LNCAP (cell line): Measurements from ENCODE around the gene CEP290.

Experiments
- CTCF ChIP-seq: fragments of 450-650 bp; IDR thresholded peaks from 2 replicates; pipeline ENCODE4 v1.5.1; 2017; ENCODE audit warnings: mild to moderate bottlenecking

Gene CEP290

GRCh38 chr12:88141425-88141773, 489 bp downstream of the CEP290 start:
- TF ChIP-seq CTCF, result no peak

- TF ChIP-seq CTCF, result no peak
Measured at GRCh38 chr12:88132392-88132791, 9.5 kb downstream of the CEP290 start.

GRCh38 chr12:88127855-88128254, 14.0 kb downstream of the CEP290 start:
- no peak for TF ChIP-seq CTCF

DNA sequence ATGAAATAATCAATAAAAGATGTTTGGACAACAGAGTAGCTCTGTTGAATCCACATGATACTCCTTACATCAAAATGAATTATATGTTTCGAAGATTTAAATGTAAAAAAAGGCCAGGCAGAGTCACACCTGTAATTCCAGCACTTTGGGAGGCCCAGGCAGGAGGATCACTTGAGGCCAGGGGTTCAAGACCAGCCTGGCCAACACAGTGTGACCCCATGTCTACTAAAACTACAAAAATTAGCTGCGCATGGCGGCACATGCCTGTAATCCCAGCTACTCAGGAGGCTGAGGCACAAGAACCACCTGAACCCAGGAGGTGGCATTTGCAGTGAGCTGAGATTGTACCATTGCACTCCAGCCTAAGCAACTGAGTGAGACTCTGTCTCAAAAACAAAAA, 14.8 kb downstream of the CEP290 start:
- no peak for TF ChIP-seq CTCF

- no peak for TF ChIP-seq CTCF
Measured at GRCh38 chr12:88122666-88123065, 19.2 kb downstream of the CEP290 start.

- no peak for TF ChIP-seq CTCF
Measured at GRCh38 chr12:88113871-88114270, 28.0 kb downstream of the CEP290 start.

GRCh38 chr12:88111074-88111652, 30.7 kb downstream of the CEP290 start:
- TF ChIP-seq CTCF, result peak; percentile 63

- TF ChIP-seq CTCF, result no peak
Measured at GRCh38 chr12:88108021-88108420, 33.9 kb downstream of the CEP290 start.
